ENCODE results near the gene NR1D2.
"Not testable (repeated sequence)": the region's sequence is repeated elsewhere in the genome, so short reads cannot be mapped to it uniquely, and the experiment has no call there.

The NR1D2 gene

GRCh38 chr3:24010834-24011233, 65.7 kb downstream of the NR1D2 start:
- not testable (repeated sequence) for DNase-seq

GRCh38 chr3:24012589-24013269, 67.6 kb downstream of the NR1D2 start:
- DNase-seq = no peak

GRCh38 chr3:24017305-24017704, 72.2 kb downstream of the NR1D2 start:
- no peak for DNase-seq

- DNase-seq = no peak
Observed at GRCh38 chr3:24018784-24019570, 73.9 kb downstream of the NR1D2 start.

GRCh38 chr3:24019585-24019984, 74.5 kb downstream of the NR1D2 start:
- no peak for DNase-seq

- no peak for DNase-seq
Observed at GRCh38 chr3:24020036-24020691, 75.1 kb downstream of the NR1D2 start.

GRCh38 chr3:24023197-24023596, 78.1 kb downstream of the NR1D2 start:
- DNase-seq = no peak

- DNase-seq = no peak
Observed at GRCh38 chr3:24025805-24026204, 80.7 kb downstream of the NR1D2 start.

GRCh38 chr3:24026665-24027064, 81.6 kb downstream of the NR1D2 start:
- DNase-seq = not testable (repeated sequence)

- DNase-seq = no peak
Observed at GRCh38 chr3:24027946-24028345, 82.9 kb downstream of the NR1D2 start.
